A549 (cell line): ENCODE results near the gene AIF1L. TPM values are rescaled to one million over a fixed set of nuclear protein-coding genes. Genes with fewer than 3 reads are reported as not detected.

ENCODE experiments used
- ATAC-seq, 2 experiments: fragments of 200-7000 bp in 1 of 2; fragments of >200 bp in 1 of 2; cut with Nextera tagmentation in 1 of 2; cut with Tn5 transposase in 1 of 2; 3 replicates each; pipeline versions ENCODE4 v1.8.0 to v1.9.1; 2018 to 2020; ENCODE audit warnings: mild to moderate bottlenecking in 1 of 2, moderate library complexity in 1 of 2
- CTCF ChIA-PET: fragments of 300-600 bp; sonication (Branson Sonifier 250); formaldehyde crosslinking; extraction: SDS; loops from one replicate; lab custom pipeline; 2021; ENCODE audit warnings: antibody characterized with exemption, inconsistent platforms; lab: Yijun Ruan, JAX
- POLR2A ChIA-PET: fragments of 350-600 bp; formaldehyde crosslinking; extraction: SDS; loops from one replicate; lab custom pipeline; 2021; ENCODE audit warnings: antibody characterized with exemption, inconsistent platforms; lab: Yijun Ruan, JAX
- DNase-seq, 2 experiments: peaks; one replicate each; pipeline versions ENCODE4 v3.0.0 to v3.0.0-alpha.2; 2011 to 2016; ENCODE audit warnings: low read depth in 1 of 2, low spot score in 1 of 2
- FAIRE-seq: peaks from 2 replicates; lab custom pipeline; 2011; peaks lifted over from hg19 to GRCh38; lab: Jason Lieb, UNC
- H3K27ac ChIP-seq, 2 experiments: fragments of >200 bp; sonication (Bioruptor Twin); formaldehyde crosslinking; 3 replicates each; pipeline ENCODE4 v1.5.1; 2016 to 2017
- H3K4me1 ChIP-seq: fragments of >200 bp; sonication (Bioruptor Twin); formaldehyde crosslinking; 3 replicates; pipeline ENCODE4 v1.6.1; 2016
- H3K4me2 ChIP-seq: fragments of >200 bp; sonication (Bioruptor Twin); formaldehyde crosslinking; 3 replicates; pipeline ENCODE4 v1.6.1; 2016
- H3K4me3 ChIP-seq: fragments of >200 bp; sonication (Bioruptor Twin); formaldehyde crosslinking; 3 replicates; pipeline ENCODE4 v1.5.1; 2016
- H3K9me3 ChIP-seq: fragments of >200 bp; sonication (Bioruptor Twin); formaldehyde crosslinking; 3 replicates; pipeline ENCODE4 v1.6.1; 2016
- CHD2 ChIP-seq: fragments of 150-350 bp; IDR thresholded peaks from 2 replicates; pipeline ENCODE4 v1.6.1; 2014; ENCODE audit warnings: low read length; ENCODE audit not compliant: partially characterized antibody
- FOSL2 ChIP-seq, 2 experiments: fragments of 450-650 bp in 1 of 2; fragments of >200 bp in 1 of 2; sonication (Bioruptor Twin) in 1 of 2; formaldehyde crosslinking; IDR thresholded peaks; 2 replicates each; pipeline versions ENCODE4 v1.5.0 to v1.6.1; 2016 to 2020; ENCODE audit warnings: mild to moderate bottlenecking in 1 of 2, moderate library complexity in 1 of 2
- FOXS1 ChIP-seq: fragments of 250-450 bp; sonication (Bioruptor Pico); IDR thresholded peaks from 2 replicates; pipeline ENCODE4 v1.5.0; 2020; ENCODE audit warnings: mild to moderate bottlenecking, moderate library complexity
- HDAC2 ChIP-seq: fragments of 200-600 bp; sonication (generic); IDR thresholded peaks from 2 replicates; pipeline ENCODE4 v1.6.1; 2016
- HES2 ChIP-seq: fragments of >200 bp; sonication (Bioruptor Twin); formaldehyde crosslinking; IDR thresholded peaks from 2 replicates; pipeline ENCODE4 v1.6.1; 2016
- HOXB5 ChIP-seq: fragments of 250-450 bp; sonication (Bioruptor Pico); IDR thresholded peaks from 2 replicates; pipeline ENCODE4 v1.5.0; 2020; ENCODE audit warnings: mild to moderate bottlenecking, moderate library complexity
- JUN ChIP-seq, 2 experiments: fragments of >200 bp; sonication (Bioruptor Twin); formaldehyde crosslinking; IDR thresholded peaks; 2 replicates in 1 of 2; 3 replicates in 1 of 2; pipeline ENCODE4 v1.6.1; 2016 to 2017
- JUNB ChIP-seq: fragments of >200 bp; sonication (Bioruptor Twin); formaldehyde crosslinking; IDR thresholded peaks from 2 replicates; pipeline ENCODE4 v1.6.1; 2016
- KDM1A ChIP-seq: fragments of 200-600 bp; sonication (generic); IDR thresholded peaks from 2 replicates; pipeline ENCODE4 v1.6.1; 2016; ENCODE audit warnings: low read depth, mild to moderate bottlenecking
- KDM5A ChIP-seq: fragments of 200-600 bp; sonication (generic); IDR thresholded peaks from 2 replicates; pipeline ENCODE4 v1.6.1; 2016; ENCODE audit warnings: antibody characterized with exemption, mild to moderate bottlenecking
- MAFK ChIP-seq: fragments of 450-650 bp; IDR thresholded peaks from 2 replicates; pipeline ENCODE4 v1.6.1; 2014; ENCODE audit not compliant: partially characterized antibody
- MAZ ChIP-seq: fragments of 150-350 bp; IDR thresholded peaks from 2 replicates; pipeline ENCODE4 v1.6.1; 2014; ENCODE audit warnings: antibody characterized with exemption, low read depth, low read length, borderline replicate concordance
- MYC ChIP-seq: IDR thresholded peaks from 2 replicates; pipeline ENCODE4 v1.6.1; 2012; ENCODE audit warnings: mild to moderate bottlenecking, inconsistent platforms, low read length, improper control_type of control experiment, borderline replicate concordance
- NFE2L2 ChIP-seq: fragments of 150-350 bp; conservative IDR thresholded peaks from 2 replicates; pipeline ENCODE4 v1.6.1; 2014; ENCODE audit warnings: low read length
- NR3C1 ChIP-seq: fragments of >200 bp; sonication (Bioruptor Twin); formaldehyde crosslinking; IDR thresholded peaks from 3 replicates; pipeline ENCODE4 v1.6.1; 2017
- PHF8 ChIP-seq: fragments of 200-600 bp; sonication (generic); IDR thresholded peaks from 2 replicates; pipeline ENCODE4 v1.6.1; 2016; ENCODE audit warnings: low read depth, mild to moderate bottlenecking, antibody characterized with exemption, moderate library complexity, borderline replicate concordance
- RAD21 ChIP-seq, 2 experiments: fragments of >200 bp in 1 of 2; sonication (Bioruptor Twin) in 1 of 2; formaldehyde crosslinking in 1 of 2; IDR thresholded peaks in 1 of 2; conservative IDR thresholded peaks in 1 of 2; 2 replicates in 1 of 2; 3 replicates in 1 of 2; pipeline ENCODE4 v1.6.1; 2012 to 2018; ENCODE audit warnings: inconsistent platforms in 1 of 2
- RARB ChIP-seq: fragments of 250-450 bp; sonication (Bioruptor Pico); IDR thresholded peaks from 2 replicates; pipeline ENCODE4 v1.8.0; 2021; ENCODE audit warnings: mild to moderate bottlenecking, moderate library complexity
- RFX5 ChIP-seq: fragments of 450-650 bp; IDR thresholded peaks from 2 replicates; pipeline ENCODE4 v1.7.1; 2014; ENCODE audit warnings: antibody characterized with exemption, mild to moderate bottlenecking, moderate library complexity
- RNF2 ChIP-seq: fragments of 200-600 bp; sonication (generic); IDR thresholded peaks from 2 replicates; pipeline ENCODE4 v1.6.1; 2016; ENCODE audit warnings: low read depth, mild to moderate bottlenecking, antibody characterized with exemption, moderate library complexity, borderline replicate concordance
- SREBF2 ChIP-seq: fragments of 450-650 bp; IDR thresholded peaks from 2 replicates; pipeline ENCODE4 v1.6.1; 2014; ENCODE audit warnings: mild to moderate bottlenecking, moderate library complexity
- ZC3H11A ChIP-seq: fragments of 450-650 bp; IDR thresholded peaks from 2 replicates; pipeline ENCODE4 v1.6.1; 2014; ENCODE audit warnings: antibody characterized with exemption, mild to moderate bottlenecking
- ZSCAN20 ChIP-seq: fragments of 250-450 bp; sonication (Bioruptor Pico); IDR thresholded peaks from 2 replicates; pipeline ENCODE4 v1.8.0; 2022; ENCODE audit warnings: mild to moderate bottlenecking, moderate library complexity
- WGBS: methylation state at CpG from one replicate; pipeline ENCODE4 v1.1.6; 2017; ENCODE audit errors: missing lambda C conversion rate; 5-methylcytosine and 5-hydroxymethylcytosine counted together
- polyA plus RNA-seq, 4 experiments: library from polyadenylated mRNA; depleted of rRNA in 3 of 4; stranded (reverse); fragments of >200 nt; fragmentation: RNase III in 1 of 4; extraction: RNeasy Plus Mini Kit Qiagen cat#74134 plus additional on column Dnase treatment in 1 of 4; gene quantifications; 2 replicates in 3 of 4; 3 replicates in 1 of 4; pipeline ENCODE4 v1.2.3, GENCODE V29; 2011 to 2017
- TF ChIP-seq, protein P1 (sequence below): IDR thresholded peaks from 2 replicates; pipeline ENCODE4 v1.6.1; 2012
- TF ChIP-seq, protein P2 (sequence below): IDR thresholded peaks from 2 replicates; pipeline ENCODE4 v1.6.1; 2012; ENCODE audit warnings: low read depth, borderline replicate concordance

AIF1L gene
- polyA plus RNA-seq, 2 of the 4 experiments (the other 2 are of a cell fraction): 1.6 to 2.8 TPM

DNA sequence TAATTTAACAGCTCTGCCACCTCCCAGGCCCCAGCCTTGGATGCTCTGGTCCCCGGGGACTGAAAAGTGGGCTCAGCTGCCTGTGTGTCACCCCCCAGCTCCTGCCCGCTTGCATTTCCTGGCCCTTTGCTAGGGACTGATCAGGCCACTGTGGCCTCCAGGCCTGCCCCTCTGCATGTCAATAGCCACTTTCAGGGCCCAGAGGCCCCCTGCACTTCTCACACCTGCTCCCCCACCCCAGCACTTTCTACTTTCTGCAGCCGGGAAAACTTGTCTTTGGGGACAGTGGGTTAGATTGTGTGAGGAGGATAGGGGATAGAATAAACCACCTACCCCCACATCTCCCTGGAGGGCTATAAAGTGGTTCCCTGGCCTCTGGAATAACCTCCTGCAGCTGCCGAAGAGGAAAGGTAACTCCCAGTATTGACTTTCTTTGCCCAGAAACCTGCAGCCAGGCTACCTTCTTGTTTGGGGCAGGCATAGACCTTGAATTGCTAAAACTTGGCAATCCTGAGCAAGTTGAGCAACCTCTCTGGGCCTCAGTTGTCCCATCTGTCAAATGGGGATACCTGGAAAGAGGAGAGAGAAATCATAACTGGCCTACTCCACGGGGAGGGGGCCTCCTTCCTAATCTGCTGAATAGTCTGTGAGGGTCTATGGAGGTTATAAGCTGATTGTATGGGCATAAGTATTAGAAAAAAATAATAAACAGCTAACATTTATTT lies 7.8 kb downstream of the AIF1L start:
- ChIA-PET CTCF (interaction anchor here (0.5 to 3.1 kb wide), 10 partner anchors 9 to 232 kb away, joined by 3 to 7 read pairs (median 4); partner anchors contain the start of gene NUP214), POLR2A (interaction anchor here (0.6 to 0.7 kb wide), 2 partner anchors 9 to 245 kb away, joined by 3 to 11 read pairs; no protein-coding TSS in a partner anchor)
- no peaks in the 10 kb centered on the region for H3K9me3 ChIP-seq
- ATAC-seq (no peak), DNase-seq (no peak), FAIRE-seq (no peak)
- H3K4me1 ChIP-seq: no peaks in the 10 kb centered on the region
- TF ChIP-seq NFE2L2 (no peak), FOXS1 (CRISPR knock-in tag) (no peak), ZSCAN20 (CRISPR knock-in tag) (no peak), MAZ (no peak), FOSL2 (IDR thresholded peaks at IDR 0.05) (no peak), FOSL2 (CRISPR knock-in tag; IDR thresholded peaks at IDR 0.05) (no peak), RAD21 (conservative IDR thresholded peaks at IDR 0.05 in 1 of 2, IDR thresholded peaks at IDR 0.05 in 1 of 2) (no peak), HDAC2 (no peak)
- TF ChIP-seq, protein P1, sequence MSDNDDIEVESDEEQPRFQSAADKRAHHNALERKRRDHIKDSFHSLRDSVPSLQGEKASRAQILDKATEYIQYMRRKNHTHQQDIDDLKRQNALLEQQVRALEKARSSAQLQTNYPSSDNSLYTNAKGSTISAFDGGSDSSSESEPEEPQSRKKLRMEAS: no peak
- no peak overlapping the region for H3K4me3 ChIP-seq
- H3K4me2 ChIP-seq: no peak overlapping the region
- WGBS: 66% methylated on average over 5 of the region's 5 CpGs
- H3K27ac ChIP-seq: no peak overlapping the region

GRCh38 chr9:131105952-131106351 lies 9.6 kb downstream of the AIF1L start:
- ChIA-PET CTCF (interaction anchor here (1.0 kb wide), 2 partner anchors 9 to 48 kb away, joined by 4 read pairs; partner anchors contain the start of gene AIF1L), POLR2A (no interaction called here)
- Histone ChIP-seq H3K9me3 (no peaks in the 10 kb centered on the region), H3K4me2 (no peak overlapping the region), H3K4me3 (no peak overlapping the region), H3K4me1 (no peaks in the 10 kb centered on the region), H3K27ac (no peak overlapping the region)
- ATAC-seq (no peak), DNase-seq (no peak), FAIRE-seq (no peak)
- TF ChIP-seq HES2 (no peak), MYC (no peak), RFX5 (no peak), JUNB (no peak), MAFK (no peak), ZC3H11A (no peak), JUN (IDR thresholded peaks at IDR 0.05) (no peak), NR3C1 (no peak), CHD2 (no peak), RAD21 (conservative IDR thresholded peaks at IDR 0.05 in 1 of 2, IDR thresholded peaks at IDR 0.05 in 1 of 2) (no peak), KDM1A (no peak), PHF8 (no peak), RARB (CRISPR knock-in tag) (no peak), SREBF2 (no peak), HOXB5 (no peak), RNF2 (no peak), NFE2L2 (no peak), KDM5A (no peak)
- TF ChIP-seq, protein P2, sequence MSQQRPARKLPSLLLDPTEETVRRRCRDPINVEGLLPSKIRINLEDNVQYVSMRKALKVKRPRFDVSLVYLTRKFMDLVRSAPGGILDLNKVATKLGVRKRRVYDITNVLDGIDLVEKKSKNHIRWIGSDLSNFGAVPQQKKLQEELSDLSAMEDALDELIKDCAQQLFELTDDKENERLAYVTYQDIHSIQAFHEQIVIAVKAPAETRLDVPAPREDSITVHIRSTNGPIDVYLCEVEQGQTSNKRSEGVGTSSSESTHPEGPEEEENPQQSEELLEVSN: no peak
- WGBS: 84% methylated on average over 8 of the region's 8 CpGs
